ENCODE results near the gene CDK18. TPM values are rescaled to one million over a fixed set of nuclear protein-coding genes. Genes with fewer than 3 reads are reported as not detected.

Gene CDK18
- total RNA-seq, 1 experiment from 2014 or later, result 38.5 TPM

DNA sequence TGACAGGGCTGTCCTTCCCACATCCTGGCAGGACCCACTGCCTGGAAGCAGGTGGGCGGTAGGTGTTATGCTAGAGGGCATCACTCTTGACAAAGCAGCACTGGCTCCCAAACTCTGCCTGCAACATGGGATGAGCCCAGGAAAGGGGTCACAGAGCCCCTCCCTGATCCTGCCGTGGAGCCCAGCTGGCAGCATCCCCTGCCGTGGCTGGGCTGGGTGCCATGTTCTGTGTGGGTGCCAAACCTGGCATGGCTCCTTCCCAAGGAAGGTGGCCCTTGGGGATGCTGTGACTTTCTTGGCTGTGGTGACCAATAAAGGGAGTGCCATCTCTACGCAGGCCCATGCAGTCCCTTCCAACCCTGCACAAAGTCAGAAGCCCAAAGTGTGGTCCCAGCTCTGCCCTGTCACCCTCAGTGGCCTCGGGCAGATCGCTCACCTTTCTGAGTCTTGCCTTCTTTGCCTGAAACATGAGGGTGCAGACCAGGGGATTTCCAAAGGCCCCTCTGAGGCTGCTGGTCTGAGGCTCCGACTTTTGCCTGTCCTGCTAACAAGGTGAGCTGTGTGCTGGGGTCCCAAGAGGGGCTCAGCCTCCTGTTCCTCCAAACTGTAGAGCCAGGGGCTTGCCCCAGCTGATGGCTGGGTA lies 6.0 kb downstream of the CDK18 start:
- H3K27ac Mint-ChIP-seq, result no peak overlapping the region; a peak in 2 of 7 replicates
- peaks cover 52 to 62% of the 10 kb centered on the region in 2 experiments for H3K4me1 Mint-ChIP-seq
- WGBS (ENCODE audit: extremely low coverage, insufficient read length, low lambda C conversion rate), result no CpG with 5 or more reads among the region's 7 CpGs
- H3K23ac ChIP-seq (ENCODE audit: insufficient read length, low read depth, low read length), result no peak overlapping the region
- no peak overlapping the region for H2AK5ac ChIP-seq (ENCODE audit: insufficient read length, low read length)
- no peak overlapping the region for H4K5ac ChIP-seq (ENCODE audit: insufficient read length, low read depth, low read length)
- no peak overlapping the region for H2BK12ac ChIP-seq (ENCODE audit: insufficient read length, low read depth, low read length)
- no peak overlapping the region for H3K4me2 ChIP-seq (ENCODE audit: insufficient read depth, insufficient read length, low read length)
- no peak overlapping the region for H4K8ac ChIP-seq (replicated peaks; ENCODE audit: insufficient read length, low read depth, low read length)
- no peaks in the 10 kb centered on the region for H3K79me1 ChIP-seq (ENCODE audit: insufficient read depth, low read depth, low read length, poor library complexity, severe bottlenecking)
- no peaks in the 10 kb centered on the region for H3K27me3 Mint-ChIP-seq (ENCODE audit: low read depth)
- no peaks in the 10 kb centered on the region for H3K27me3 ChIP-seq (ENCODE audit: insufficient read depth, low read length)
- H3K36me3 Mint-ChIP-seq (ENCODE audit: insufficient read depth in 1 of 3, low read depth in 3 of 3), result peaks cover 7 to 18% (median 8%) of the 10 kb centered on the region in 3 experiments; a peak in 6 of 7 replicates
- H3K23me2 ChIP-seq (ENCODE audit: insufficient read length, low read depth, low read length, poor library complexity, severe bottlenecking), result peaks cover 2% of the 10 kb centered on the region
- no peak overlapping the region for H3K27ac ChIP-seq (ENCODE audit: insufficient read length, low read depth, low read length)
- no peak overlapping the region for H4K91ac ChIP-seq (ENCODE audit: insufficient read length, low read depth, low read length)
- no peaks in the 10 kb centered on the region for H4K20me1 ChIP-seq (ENCODE audit: control insufficient read depth, insufficient read depth, insufficient read length)
- TF ChIP-seq CTCF (conservative IDR thresholded peaks at IDR 0.05), result no peak
- no peak overlapping the region for H3K14ac ChIP-seq (ENCODE audit: insufficient read depth, low read length)
- H3K18ac ChIP-seq (ENCODE audit: insufficient read length, low read depth, low read length), result no peak overlapping the region
- no peak overlapping the region for H2BK5ac ChIP-seq (ENCODE audit: insufficient read length, low read length)
- no peak overlapping the region for H2BK120ac ChIP-seq (ENCODE audit: low read depth, low read length, poor library complexity, severe bottlenecking)
- H3K4me3 Mint-ChIP-seq, result no peak overlapping the region
- H3K4me1 ChIP-seq (ENCODE audit: insufficient read depth, low read length), result peaks cover 12% of the 10 kb centered on the region; the same call in 1 of the 2 replicates
- DNase-seq, result no peak
- no peak overlapping the region for H3K9ac ChIP-seq (ENCODE audit: extremely low read depth, insufficient read length, low read length)
- no peaks in the 10 kb centered on the region for H3K9me3 Mint-ChIP-seq
- H3K4ac ChIP-seq (ENCODE audit: low read depth, low read length), result no peak overlapping the region
- H3K56ac ChIP-seq (ENCODE audit: insufficient read length, low read depth, low read length), result no peak overlapping the region
- H2AFZ ChIP-seq (ENCODE audit: low read length), result no peak overlapping the region
- no peak overlapping the region for H2BK20ac ChIP-seq (ENCODE audit: low read depth, low read length, poor library complexity, severe bottlenecking)
- no peak overlapping the region for H2BK15ac ChIP-seq (ENCODE audit: low read depth, low read length)
- no peak overlapping the region for H3T11ph ChIP-seq (ENCODE audit: low read length)
- no peaks in the 10 kb centered on the region for H3K9me3 ChIP-seq (ENCODE audit: control insufficient read depth, low read depth, low read length)
- H3K79me2 ChIP-seq (ENCODE audit: insufficient read depth, low read length), result peaks cover 5% of the 10 kb centered on the region; the same call in 1 of the 2 replicates
